ENCODE results near the gene PPM1K. TPM values are rescaled to one million over a fixed set of nuclear protein-coding genes. Genes with fewer than 3 reads are reported as not detected.

Gene PPM1K
- total and polyA plus RNA-seq, 10 donors, result 13.4 to 73.5 (median 45.0) TPM

GRCh38 chr4:88226143-88226542 lies 58.2 kb downstream of the PPM1K start:
- WGBS, 5 donors, result 85 to 97% (median 90%) methylated on average over 1 of the region's 1 CpG
- peaks cover 0 to 9% (median 4%) of the 10 kb centered on the region in 6 donors for H3K4me1 ChIP-seq
- no peak for DNase-seq
- TF ChIP-seq POLR2AphosphoS5 (IDR thresholded peaks at IDR 0.05) (no peak), POLR2A (IDR thresholded peaks at IDR 0.05) (no peak)
- H3K27me3 ChIP-seq (replicated peaks in 1 of 7), result no peaks in the 10 kb centered on the region
- no peak overlapping the region for H3K27ac ChIP-seq
- H3K36me3 ChIP-seq, result no peaks in the 10 kb centered on the region
- no peak overlapping the region for H3K4me3 ChIP-seq
- H3K9me3 ChIP-seq, result peaks cover 0 to 9% (median 0%) of the 10 kb centered on the region in 8 donors
- intact Hi-C loops (cut with DNase I; ENCODE audit: low total_unique reads), result loop anchor here (10.0 kb wide), 1 partner anchor 139 kb away; no protein-coding TSS in a partner anchor

- Histone ChIP-seq H3K36me3 (no peaks in the 10 kb centered on the region), H3K9me3 (peaks cover 0 to 9% (median 0%) of the 10 kb centered on the region in 8 donors), H3K4me3 (no peak overlapping the region), H3K27me3 (replicated peaks in 1 of 7) (no peaks in the 10 kb centered on the region), H3K4me1 (peaks cover 0 to 3% (median under 1%) of the 10 kb centered on the region in 6 donors), H3K27ac (no peak overlapping the region)
- DNase-seq, result no peak
- 53 to 78% (median 59%) methylated on average over 3 of the region's 3 CpGs for WGBS, 5 donors
- no peak for TF ChIP-seq POLR2A (IDR thresholded peaks at IDR 0.05)
- TF ChIP-seq POLR2AphosphoS5 (IDR thresholded peaks at IDR 0.05), result no peak
- no peak for TF ChIP-seq CTCF (IDR thresholded peaks at IDR 0.05 in 8 of 11, conservative IDR thresholded peaks at IDR 0.05 in 3 of 11)
- intact Hi-C loops (cut with DNase I; ENCODE audit: low total_unique reads), result loop anchor here (10.0 kb wide), 1 partner anchor 139 kb away; no protein-coding TSS in a partner anchor
These were observed 58.9 kb downstream of the PPM1K start for GRCh38 chr4:88225232-88226105.

- no peak for TF ChIP-seq POLR2A (IDR thresholded peaks at IDR 0.05)
- Histone ChIP-seq H3K36me3 (no peaks in the 10 kb centered on the region), H3K27ac (no peak overlapping the region), H3K4me1 (peaks cover 0 to 6% (median 4%) of the 10 kb centered on the region in 6 donors), H3K9me3 (peaks cover 0 to 5% (median 0%) of the 10 kb centered on the region in 8 donors), H3K27me3 (replicated peaks in 1 of 7) (no peaks in the 10 kb centered on the region), H3K4me3 (no peak overlapping the region)
- intact Hi-C loops (cut with DNase I; ENCODE audit: low total_unique reads), result loop anchor here (10.0 kb wide), 1 partner anchor 141 kb away; no protein-coding TSS in a partner anchor
- WGBS, 5 donors, result 48 to 100% (median 95%) methylated on average over 1 of the region's 1 CpG
- no peak for DNase-seq
These were observed 60.8 kb downstream of the PPM1K start for GRCh38 chr4:88223516-88223915.

GRCh38 chr4:88219099-88219498 lies 65.3 kb downstream of the PPM1K start:
- TF ChIP-seq POLR2A (IDR thresholded peaks at IDR 0.05) (no peak), CTCF (IDR thresholded peaks at IDR 0.05 in 8 of 11, conservative IDR thresholded peaks at IDR 0.05 in 3 of 11) (peak; percentile 45 to 76 (median 68))
- 0 to 3% (median 1%) methylated on average over 5 of the region's 5 CpGs for WGBS, 5 donors
- intact Hi-C loops (cut with DNase I; ENCODE audit: low total_unique reads), result loop anchor here (2.0 kb wide), 1 partner anchor 296 kb away; no protein-coding TSS in a partner anchor

GRCh38 chr4:88217169-88217568 lies 67.2 kb downstream of the PPM1K start:
- intact Hi-C loops (cut with DNase I; ENCODE audit: low total_unique reads), result no loop called here
- TF ChIP-seq CTCF (IDR thresholded peaks at IDR 0.05 in 8 of 11, conservative IDR thresholded peaks at IDR 0.05 in 3 of 11) (no peak), POLR2A (IDR thresholded peaks at IDR 0.05) (no peak), POLR2AphosphoS5 (IDR thresholded peaks at IDR 0.05) (no peak)
- Histone ChIP-seq H3K4me1 (peaks cover 0 to 7% (median 4%) of the 10 kb centered on the region in 6 donors), H3K9me3 (peaks cover 0 to 5% (median 0%) of the 10 kb centered on the region in 8 donors), H3K4me3 (no peak overlapping the region), H3K36me3 (no peaks in the 10 kb centered on the region), H3K27ac (no peak overlapping the region), H3K27me3 (replicated peaks in 1 of 7) (no peaks in the 10 kb centered on the region)
- 87 to 97% (median 95%) methylated on average over 4 of the region's 4 CpGs for WGBS, 5 donors
- DNase-seq, result no peak

More at GRCh38 chr4:88219099-88219498, 65.3 kb downstream of the PPM1K start:
- H3K4me3 ChIP-seq, result no peak overlapping the region
- H3K9me3 ChIP-seq, result peaks cover 0 to 5% (median 0%) of the 10 kb centered on the region in 8 donors
- H3K27me3 ChIP-seq (replicated peaks in 1 of 7), result no peaks in the 10 kb centered on the region
- H3K27ac ChIP-seq, result no peak overlapping the region
- H3K4me1 ChIP-seq, result peaks cover 0 to 6% (median 4%) of the 10 kb centered on the region in 6 donors
- DNase-seq, result no peak
- H3K36me3 ChIP-seq, result no peaks in the 10 kb centered on the region
